Astrocyte (in vitro differentiated cells and primary cell): ENCODE measurements around the gene TDRD1. TPM values are rescaled to one million over a fixed set of nuclear protein-coding genes. Genes with fewer than 3 reads are reported as not detected.

ENCODE experiments used
- DNase-seq: peaks from one replicate; pipeline ENCODE4 v3.0.0-alpha.2; 2010; ENCODE audit warnings: low read depth
- FAIRE-seq: peaks from 2 replicates; lab custom pipeline; 2011; peaks lifted over from hg19 to GRCh38; lab: Jason Lieb, UNC
- H2AFZ ChIP-seq: 2 replicates; pipeline ENCODE4 v1.6.0; 2012; ENCODE audit warnings: low read depth, low read length, inconsistent platforms
- H3K27ac ChIP-seq: 2 replicates; pipeline ENCODE4 v1.5.1; 2011; ENCODE audit warnings: low read depth, low read length, inconsistent platforms
- H3K27me3 ChIP-seq: 2 replicates; pipeline ENCODE4 v1.6.0; 2011; ENCODE audit warnings: low read length, inconsistent platforms; ENCODE audit not compliant: insufficient read depth
- H3K36me3 ChIP-seq: 2 replicates; pipeline ENCODE4 v1.5.1; 2011; ENCODE audit warnings: low read length, inconsistent platforms; ENCODE audit not compliant: insufficient read depth
- H3K4me1 ChIP-seq: 2 replicates; pipeline ENCODE4 v1.5.1; 2011; ENCODE audit warnings: low read length, inconsistent platforms; ENCODE audit not compliant: insufficient read depth
- H3K4me2 ChIP-seq: 2 replicates; pipeline ENCODE4 v1.6.0; 2012; ENCODE audit warnings: low read length, inconsistent platforms
- H3K4me3 ChIP-seq: 2 replicates; pipeline ENCODE4 v1.5.1; 2011; ENCODE audit warnings: low read depth, mild to moderate bottlenecking, low read length, inconsistent platforms; ENCODE audit not compliant: insufficient read depth
- H3K79me2 ChIP-seq: 2 replicates; pipeline ENCODE4 v1.6.0; 2012; ENCODE audit warnings: mild to moderate bottlenecking, low read length, inconsistent platforms; ENCODE audit not compliant: insufficient read depth
- H3K9ac ChIP-seq: 2 replicates; pipeline ENCODE4 v1.6.0; 2012; ENCODE audit warnings: mild to moderate bottlenecking, low read length, inconsistent platforms
- H3K9me3 ChIP-seq: 2 replicates; pipeline ENCODE4 v1.5.1; 2012; ENCODE audit warnings: low read depth, mild to moderate bottlenecking, low read length, inconsistent platforms; ENCODE audit not compliant: insufficient read depth
- H4K20me1 ChIP-seq: 2 replicates; pipeline ENCODE4 v1.6.0; 2012; ENCODE audit warnings: low read length, inconsistent platforms; ENCODE audit not compliant: insufficient read depth
- H3K27ac Mint-ChIP-seq: one replicate; pipeline ENCODE4 v1.8.0; 2021; ENCODE audit warnings: mild to moderate bottlenecking, mixed read lengths; ENCODE audit not compliant: unreplicated experiment
- H3K27me3 Mint-ChIP-seq: one replicate; pipeline ENCODE4 v1.8.0; 2021; ENCODE audit warnings: low read depth, mixed read lengths; ENCODE audit not compliant: unreplicated experiment
- H3K36me3 Mint-ChIP-seq: one replicate; pipeline ENCODE4 v1.8.0; 2021; ENCODE audit warnings: low read depth, mixed read lengths; ENCODE audit not compliant: unreplicated experiment
- H3K4me1 Mint-ChIP-seq: one replicate; pipeline ENCODE4 v1.8.0; 2021; ENCODE audit warnings: low read depth, mixed read lengths; ENCODE audit not compliant: unreplicated experiment
- H3K4me3 Mint-ChIP-seq: one replicate; pipeline ENCODE4 v1.8.0; 2021; ENCODE audit warnings: mild to moderate bottlenecking, moderate library complexity, mixed read lengths; ENCODE audit not compliant: unreplicated experiment
- H3K9me3 Mint-ChIP-seq: one replicate; pipeline ENCODE4 v1.8.0; 2021; ENCODE audit warnings: mild to moderate bottlenecking, mixed read lengths; ENCODE audit not compliant: unreplicated experiment
- CTCF ChIP-seq: IDR thresholded peaks from 2 replicates; pipeline ENCODE4 v1.5.1; 2011; ENCODE audit warnings: low read depth, mild to moderate bottlenecking, inconsistent platforms, low read length, moderate library complexity; ENCODE audit not compliant: insufficient read depth
- EZH2 ChIP-seq: IDR thresholded peaks from 2 replicates; pipeline ENCODE4 v1.6.1; 2012; ENCODE audit warnings: mild to moderate bottlenecking, low read length, inconsistent platforms; ENCODE audit not compliant: insufficient read depth
- total RNA-seq: library from RNA; stranded (reverse); gene quantifications from 2 replicates; pipeline ENCODE4 v1.2.1, GENCODE V29; 2021

Gene TDRD1
- total RNA-seq, 1 donor from 2014 or later = not detected

GRCh38 chr10:114244126-114244525, 65.0 kb downstream of the TDRD1 start:
- H3K27ac Mint-ChIP-seq = no peak overlapping the region
- H3K36me3 Mint-ChIP-seq = no peaks in the 10 kb centered on the region
- H3K4me1 ChIP-seq = no peaks in the 10 kb centered on the region
- no peaks in the 10 kb centered on the region for H4K20me1 ChIP-seq
- no peaks in the 10 kb centered on the region for H3K36me3 ChIP-seq
- H3K79me2 ChIP-seq = no peaks in the 10 kb centered on the region
- TF ChIP-seq EZH2 (no peak), CTCF (no peak)
- peaks cover 44% of the 10 kb centered on the region for H3K27me3 Mint-ChIP-seq
- H3K27ac ChIP-seq = no peak overlapping the region
- no peak overlapping the region for H3K4me3 Mint-ChIP-seq
- H3K4me2 ChIP-seq = no peak overlapping the region
- no peak overlapping the region for H3K9ac ChIP-seq
- peaks cover 60% of the 10 kb centered on the region for H3K27me3 ChIP-seq
- no peaks in the 10 kb centered on the region for H3K9me3 Mint-ChIP-seq
- no peak for FAIRE-seq
- H3K9me3 ChIP-seq = no peaks in the 10 kb centered on the region
- no peak overlapping the region for H3K4me3 ChIP-seq
- no peak overlapping the region for H2AFZ ChIP-seq
- no peak for DNase-seq
- H3K4me1 Mint-ChIP-seq = peaks cover 14% of the 10 kb centered on the region

DNA sequence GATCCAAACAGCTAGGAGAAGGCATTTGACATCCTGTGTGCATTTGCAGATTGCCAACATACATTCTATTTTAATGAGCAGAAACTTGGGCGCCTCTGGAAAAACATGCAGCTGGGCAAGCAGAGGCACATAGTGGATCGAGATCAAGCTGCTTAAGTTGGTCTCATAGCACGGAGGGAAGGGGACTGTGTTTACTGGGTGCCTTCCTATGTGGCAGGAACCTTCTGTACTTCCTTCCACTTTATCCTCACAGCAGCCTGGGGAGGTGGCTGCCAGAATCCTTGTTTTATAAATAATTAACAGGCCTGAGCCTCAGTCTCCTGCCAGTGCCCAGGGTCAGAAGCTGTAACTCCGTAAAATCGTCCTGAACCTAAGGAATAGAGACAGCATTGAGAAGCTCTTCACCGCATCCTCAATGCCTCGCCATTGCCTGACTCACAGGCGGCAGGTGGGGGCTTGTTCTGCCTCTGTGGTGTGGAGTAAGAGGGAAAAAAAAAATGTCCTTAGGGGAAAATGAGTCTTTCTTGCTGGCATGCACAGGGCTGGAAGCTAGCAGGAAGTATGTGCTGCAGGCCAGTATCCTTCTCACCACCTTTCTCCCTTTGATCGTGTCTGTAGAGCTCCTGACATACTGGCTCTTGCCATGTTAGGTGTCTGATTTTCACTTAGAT, 66.1 kb downstream of the TDRD1 start:
- Histone ChIP-seq H3K4me1 (no peaks in the 10 kb centered on the region), H3K27ac (no peak overlapping the region), H2AFZ (no peak overlapping the region), H3K9me3 (no peaks in the 10 kb centered on the region), H4K20me1 (no peaks in the 10 kb centered on the region), H3K27me3 (peaks cover 52% of the 10 kb centered on the region), H3K79me2 (no peaks in the 10 kb centered on the region), H3K36me3 (no peaks in the 10 kb centered on the region), H3K4me2 (no peak overlapping the region), H3K9ac (no peak overlapping the region), H3K4me3 (no peak overlapping the region)
- H3K9me3 Mint-ChIP-seq = no peaks in the 10 kb centered on the region
- DNase-seq (no peak), FAIRE-seq (no peak)
- H3K36me3 Mint-ChIP-seq = no peaks in the 10 kb centered on the region
- peaks cover 14% of the 10 kb centered on the region for H3K4me1 Mint-ChIP-seq
- no peak overlapping the region for H3K4me3 Mint-ChIP-seq
- H3K27ac Mint-ChIP-seq = no peak overlapping the region
- TF ChIP-seq EZH2 (no peak), CTCF (no peak)
- H3K27me3 Mint-ChIP-seq = peaks cover 45% of the 10 kb centered on the region

DNA sequence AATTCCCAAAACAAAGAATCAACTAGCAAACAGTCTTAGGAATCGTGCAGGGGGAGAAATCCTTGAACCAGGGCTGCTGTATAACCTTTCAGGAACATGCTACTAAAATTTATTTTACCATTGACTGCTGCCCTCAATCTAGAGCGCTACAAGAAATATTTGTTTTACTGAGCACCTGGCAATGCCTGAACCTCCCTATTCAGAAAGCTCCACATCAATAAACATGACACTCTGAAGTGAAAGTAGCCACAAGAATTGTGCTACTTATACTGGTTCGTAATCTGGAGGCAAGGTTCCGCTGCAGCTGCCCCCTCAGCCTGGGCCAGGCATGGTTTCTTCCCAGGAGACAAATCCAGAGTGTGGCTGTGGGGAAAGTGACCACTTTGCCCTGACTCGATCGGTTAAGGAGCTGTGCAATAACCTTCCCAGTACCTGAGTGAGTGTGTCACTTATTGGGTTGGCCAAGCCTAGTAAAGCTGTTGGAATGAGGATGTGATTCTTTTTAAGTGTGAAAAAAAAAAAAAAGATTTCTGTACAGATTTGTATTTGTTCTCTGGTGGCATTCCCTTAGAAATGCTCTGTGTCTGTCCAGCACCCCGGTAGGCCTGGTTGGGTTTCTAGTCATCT, 67.6 kb downstream of the TDRD1 start:
- Mint-ChIP-seq H3K27me3 (peaks cover 35% of the 10 kb centered on the region), H3K9me3 (no peaks in the 10 kb centered on the region), H3K4me3 (no peak overlapping the region), H3K27ac (no peak overlapping the region), H3K36me3 (no peaks in the 10 kb centered on the region), H3K4me1 (peaks cover 14% of the 10 kb centered on the region)
- no peak overlapping the region for H3K4me3 ChIP-seq
- DNase-seq (peak; percentile 31), FAIRE-seq (no peak)
- no peak overlapping the region for H3K9ac ChIP-seq
- H3K9me3 ChIP-seq = no peaks in the 10 kb centered on the region
- no peak overlapping the region for H3K4me2 ChIP-seq
- H3K27me3 ChIP-seq = peaks cover 36% of the 10 kb centered on the region
- no peaks in the 10 kb centered on the region for H3K36me3 ChIP-seq
- no peaks in the 10 kb centered on the region for H3K79me2 ChIP-seq
- H2AFZ ChIP-seq = no peak overlapping the region
- TF ChIP-seq CTCF (no peak), EZH2 (no peak)
- H3K27ac ChIP-seq = no peak overlapping the region
- no peaks in the 10 kb centered on the region for H4K20me1 ChIP-seq
- no peaks in the 10 kb centered on the region for H3K4me1 ChIP-seq
